IPS-15b (cell line): Measurements from ENCODE around the gene UHMK1.

ENCODE experiments used
- H3K27me3 ChIP-seq: one replicate; pipeline ENCODE4 v1.6.1; 2013; ENCODE audit warnings: low read length; ENCODE audit not compliant: control insufficient read depth, insufficient read depth
- H3K36me3 ChIP-seq: one replicate; pipeline ENCODE4 v1.6.1; 2013; ENCODE audit warnings: low read length; ENCODE audit not compliant: control insufficient read depth, insufficient read depth
- H3K4me1 ChIP-seq: one replicate; pipeline ENCODE4 v1.6.1; 2013; ENCODE audit warnings: mild to moderate bottlenecking, low read length; ENCODE audit not compliant: control insufficient read depth, insufficient read depth
- H3K4me3 ChIP-seq: one replicate; pipeline ENCODE4 v1.5.1; 2013; ENCODE audit warnings: low read depth, low read length
- H3K9ac ChIP-seq: one replicate; pipeline ENCODE4 v1.6.1; 2013; ENCODE audit warnings: low read depth, mild to moderate bottlenecking, low read length
- H3K9me3 ChIP-seq: one replicate; pipeline ENCODE4 v1.6.1; 2013; ENCODE audit warnings: mild to moderate bottlenecking, low read length; ENCODE audit not compliant: control insufficient read depth, insufficient read depth

UHMK1 gene

DNA sequence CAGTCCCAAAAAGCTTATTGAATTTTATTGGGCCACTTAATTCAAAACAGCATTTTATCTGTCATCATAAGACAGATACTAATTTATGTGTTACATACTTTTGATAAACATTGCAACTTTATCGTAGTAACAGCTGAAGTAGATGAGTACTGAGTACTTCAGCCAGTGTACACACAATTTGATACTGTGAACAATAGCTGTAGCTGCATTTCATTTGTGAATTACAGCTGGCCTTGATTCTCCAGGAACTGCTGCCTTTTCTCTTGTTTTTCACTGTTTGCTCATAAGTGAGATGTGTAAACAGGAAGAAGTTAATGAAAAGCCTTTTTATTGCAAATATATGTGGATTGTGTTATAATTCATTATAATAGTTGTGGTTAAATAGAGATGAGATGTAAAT, 74.1 kb downstream of the UHMK1 start:
- Histone ChIP-seq H3K9ac (no peak overlapping the region), H3K4me3 (no peak overlapping the region), H3K4me1 (no peaks in the 10 kb centered on the region), H3K36me3 (no peaks in the 10 kb centered on the region), H3K27me3 (no peaks in the 10 kb centered on the region), H3K9me3 (no peaks in the 10 kb centered on the region)

DNA sequence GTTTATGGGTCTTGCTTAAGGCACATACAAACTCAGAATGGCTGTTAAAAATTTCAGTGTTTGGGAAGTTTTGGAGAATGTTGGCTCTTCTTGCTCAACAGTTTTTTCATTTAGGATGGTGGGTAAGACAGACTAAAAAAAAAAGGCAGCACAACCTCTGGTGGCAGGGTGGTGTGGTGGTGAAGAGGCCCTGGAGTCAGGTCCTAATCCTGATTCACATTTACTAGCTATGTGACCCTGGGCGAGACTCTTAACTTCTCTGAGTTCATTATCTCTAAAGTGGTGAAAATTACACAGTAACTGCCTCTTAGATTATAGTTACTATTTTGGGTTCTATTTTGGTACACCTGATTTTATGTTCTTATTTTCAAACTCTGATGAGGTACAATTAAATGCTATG, 75.5 kb downstream of the UHMK1 start:
- Histone ChIP-seq H3K36me3 (no peaks in the 10 kb centered on the region), H3K9me3 (no peaks in the 10 kb centered on the region), H3K27me3 (no peaks in the 10 kb centered on the region), H3K4me3 (no peak overlapping the region), H3K9ac (no peak overlapping the region), H3K4me1 (no peaks in the 10 kb centered on the region)

DNA sequence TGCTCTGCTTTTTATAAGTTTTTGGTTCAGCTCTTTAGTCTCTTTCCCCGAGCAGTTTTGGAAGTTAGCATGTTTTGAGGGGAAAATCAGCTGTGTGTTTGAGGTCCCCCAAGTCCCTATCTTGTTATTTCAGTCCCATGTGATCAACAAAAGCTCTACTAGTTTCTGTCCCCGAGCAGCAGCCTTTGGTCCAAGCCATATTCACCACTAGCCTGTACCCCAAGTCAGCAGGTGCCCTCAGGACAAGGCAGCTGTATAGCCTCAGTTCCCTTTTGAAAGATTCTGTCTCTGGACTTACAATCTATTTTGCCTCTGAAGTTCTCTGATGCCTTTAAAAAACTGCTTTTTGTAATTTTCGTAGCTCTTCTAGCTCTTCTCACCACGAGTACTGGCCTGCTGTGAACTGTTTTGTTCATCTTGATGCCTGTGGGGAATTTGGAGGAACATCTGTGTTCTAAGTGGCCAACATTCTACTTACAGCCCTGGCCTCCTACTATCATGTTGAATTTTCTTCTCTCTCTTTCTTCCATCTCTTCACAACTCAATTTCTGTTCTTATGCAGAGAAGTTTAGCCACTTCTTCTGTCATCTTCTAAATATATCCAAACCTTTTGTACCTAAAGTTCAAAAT, 80.6 kb downstream of the UHMK1 start:
- Histone ChIP-seq H3K4me3 (no peak overlapping the region), H3K36me3 (no peaks in the 10 kb centered on the region), H3K9ac (no peak overlapping the region), H3K27me3 (no peaks in the 10 kb centered on the region), H3K4me1 (no peaks in the 10 kb centered on the region), H3K9me3 (no peaks in the 10 kb centered on the region)

DNA sequence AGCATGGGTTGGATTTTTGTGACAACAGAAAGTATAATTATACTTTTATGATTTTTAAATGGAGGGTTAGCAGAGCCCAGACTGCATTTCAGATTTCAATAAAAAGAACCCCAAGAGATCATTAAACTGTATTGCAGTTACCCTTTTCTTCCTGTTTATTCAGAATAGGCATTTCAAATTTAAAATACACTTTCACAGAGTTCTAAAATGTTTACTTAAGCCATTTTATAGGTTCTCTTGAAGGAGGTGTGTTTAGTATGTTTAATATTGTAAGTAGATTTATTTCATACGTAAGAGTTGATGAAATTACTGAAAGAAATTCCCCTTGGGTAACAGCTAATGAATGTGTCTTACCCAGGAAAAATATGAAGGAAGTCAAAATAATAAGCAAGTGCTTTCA, 81.3 kb downstream of the UHMK1 start:
- H3K4me3 ChIP-seq: no peak overlapping the region
- H3K27me3 ChIP-seq: no peaks in the 10 kb centered on the region
- H3K9ac ChIP-seq: no peak overlapping the region
- H3K9me3 ChIP-seq: no peaks in the 10 kb centered on the region
- no peaks in the 10 kb centered on the region for H3K36me3 ChIP-seq
- H3K4me1 ChIP-seq: no peaks in the 10 kb centered on the region
